NCI-H2171 treated with DMSO at 0.1 percent for 48 hours (cell line): Measurements from ENCODE around the gene KCNK7.
A peak's percentile ranks its signal among the peaks of the same experiment; 100 is the strongest.
"Not testable (repeated sequence)": the region's sequence is repeated elsewhere in the genome, so short reads cannot be mapped to it uniquely, and the experiment has no call there.

Experiments used
- DNase-seq: peaks from one replicate; lab custom pipeline; 2025; lab: John Stamatoyannopoulos, UW

The KCNK7 gene

DNA sequence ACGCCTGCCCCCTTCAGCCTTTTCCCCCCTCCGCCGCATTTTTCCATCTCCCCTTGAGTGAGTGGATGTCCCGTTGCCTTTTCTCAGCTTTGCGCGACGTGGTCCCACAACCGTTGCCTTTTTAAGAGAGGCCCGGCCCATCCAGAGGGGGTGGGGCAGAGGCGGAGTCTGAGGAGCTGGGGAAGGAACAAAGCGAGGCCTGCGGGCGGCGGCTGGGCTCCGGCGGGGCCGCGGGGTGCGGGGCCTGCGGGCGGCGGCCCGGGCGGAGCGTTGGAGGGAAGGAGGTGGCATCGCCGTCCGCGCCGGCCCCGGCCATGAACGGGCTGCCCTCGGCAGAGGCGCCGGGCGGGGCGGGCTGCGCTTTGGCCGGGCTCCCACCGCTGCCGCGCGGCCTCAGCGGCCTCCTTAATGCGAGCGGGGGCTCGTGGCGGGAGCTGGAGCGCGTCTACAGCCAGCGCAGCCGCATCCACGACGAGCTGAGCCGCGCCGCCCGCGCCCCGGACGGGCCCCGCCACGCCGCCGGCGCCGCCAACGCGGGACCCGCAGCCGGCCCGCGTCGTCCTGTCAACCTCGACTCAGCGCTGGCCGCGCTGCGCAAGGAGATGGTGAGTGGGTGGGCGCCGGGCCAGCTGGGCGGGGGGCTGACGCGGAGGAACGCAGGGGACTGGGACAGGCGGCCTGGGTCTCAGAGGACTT is 23.1 kb downstream of the KCNK7 start, which contains the start of gene FAM89B:
Gene FAM89B, plus strand, starts transcription at position 183 of the 696 bp plus-strand sequence. Its CDS starts 132 bp downstream, at position 315.
- DNase-seq: peak; percentile 79

GRCh38 chr11:65571940-65572339 is 23.7 kb downstream of the KCNK7 start:
- DNase-seq: peak; percentile 68

GRCh38 chr11:65571420-65571819 is 24.2 kb downstream of the KCNK7 start:
- no peak for DNase-seq

GRCh38 chr11:65569973-65570918 is 25.4 kb downstream of the KCNK7 start, which contains the start of gene ZNRD2:
ZNRD2 (plus strand) TSS chr11:65570477; CDS start chr11:65570492, 15 bp downstream.
- peak; percentile 97 for DNase-seq

GRCh38 chr11:65569164-65569972 is 26.2 kb downstream of the KCNK7 start:
- no peak for DNase-seq

GRCh38 chr11:65565624-65566453 is 29.8 kb downstream of the KCNK7 start:
- no peak for DNase-seq

GRCh38 chr11:65564879-65565559 is 30.6 kb downstream of the KCNK7 start:
- not testable (repeated sequence) for DNase-seq

DNA sequence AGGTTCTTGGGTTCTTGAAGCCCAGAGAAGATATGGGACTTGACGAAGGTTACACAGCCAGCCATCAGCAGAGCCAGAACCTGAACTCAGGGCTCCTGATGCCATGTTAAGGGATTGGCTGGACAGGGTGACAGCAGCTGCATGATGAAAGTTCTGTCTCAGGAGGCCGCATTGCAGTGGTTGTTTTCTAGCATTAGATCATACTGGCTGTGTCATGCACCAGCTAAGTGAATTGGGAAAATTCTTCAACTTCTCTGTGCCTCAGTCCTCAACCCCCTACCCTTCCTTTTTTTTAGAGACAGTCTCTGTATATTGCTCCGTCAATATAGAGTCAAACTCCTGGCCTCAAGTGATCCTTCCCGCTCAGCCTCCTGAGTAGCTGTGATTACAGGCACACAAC is 32.0 kb downstream of the KCNK7 start:
- DNase-seq: no peak

DNA sequence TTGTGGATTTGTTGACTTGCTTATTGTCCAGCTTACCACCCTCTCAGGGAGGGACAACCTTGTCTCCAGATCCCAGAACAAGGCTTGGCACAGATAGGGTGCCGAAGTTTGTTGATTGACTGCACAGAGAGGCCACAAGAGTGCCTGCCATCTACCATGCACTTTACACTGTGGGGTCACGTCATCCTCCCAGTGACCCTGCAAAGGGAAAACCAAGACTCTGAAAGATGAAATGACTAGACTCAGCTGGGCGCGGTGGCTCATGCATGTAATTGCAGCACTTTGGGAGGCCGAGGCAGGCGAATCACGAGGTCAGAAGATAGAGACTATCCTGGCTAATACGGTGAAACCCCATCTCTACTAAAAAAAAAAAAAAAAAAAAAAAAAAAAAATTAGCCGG is 32.8 kb downstream of the KCNK7 start:
- DNase-seq: no peak

DNA sequence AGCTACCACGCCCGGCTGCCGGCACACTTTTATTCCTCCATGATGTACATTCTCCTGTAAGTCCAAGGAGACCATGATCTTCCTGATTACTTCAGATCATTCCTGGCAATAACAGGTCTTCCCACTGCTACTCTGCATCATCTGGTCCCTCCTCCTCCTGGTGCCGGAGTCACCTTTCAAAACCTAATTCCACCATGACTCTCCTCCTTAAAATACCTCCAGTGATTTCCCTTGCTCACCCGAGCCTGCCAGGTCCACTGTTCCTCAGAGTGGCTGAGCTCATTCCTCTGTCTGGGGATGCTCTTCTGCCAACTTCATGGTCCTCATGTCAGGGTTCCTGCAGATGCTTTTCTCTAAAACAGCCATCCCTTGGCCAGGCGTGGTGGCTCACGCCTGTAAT is 33.6 kb downstream of the KCNK7 start:
- no peak for DNase-seq

GRCh38 chr11:65560555-65561418 is 34.8 kb downstream of the KCNK7 start:
- DNase-seq: peak; percentile 56

DNA sequence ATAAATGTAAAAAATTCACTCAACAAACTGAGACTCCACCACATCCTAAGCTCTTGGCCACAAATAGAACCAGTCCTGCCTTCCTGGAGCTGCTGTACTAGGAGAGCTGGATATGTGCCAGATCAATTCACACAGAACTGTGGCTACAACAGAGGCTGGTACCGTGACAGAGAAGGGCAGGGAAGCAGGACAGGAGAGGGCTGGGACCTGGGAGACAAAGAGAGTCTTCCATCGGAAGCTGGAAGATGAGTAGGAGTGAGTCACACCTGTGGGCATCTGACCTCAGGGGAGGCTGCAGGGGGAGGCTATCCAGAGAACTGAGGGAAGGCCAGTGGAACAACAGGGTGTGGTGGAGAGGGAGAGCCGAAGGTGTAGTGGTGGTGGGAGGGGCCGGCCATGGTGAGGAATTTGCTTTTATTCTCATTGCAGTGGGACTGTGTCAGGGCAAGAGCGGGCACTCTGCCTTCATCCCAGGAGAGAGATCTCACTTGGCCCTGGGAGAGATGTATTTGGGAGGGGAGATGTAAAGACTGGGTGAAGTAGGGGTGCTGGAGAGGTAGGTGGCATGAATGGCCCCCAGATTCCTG is 35.6 kb downstream of the KCNK7 start:
- peak; percentile 44 for DNase-seq

DNA sequence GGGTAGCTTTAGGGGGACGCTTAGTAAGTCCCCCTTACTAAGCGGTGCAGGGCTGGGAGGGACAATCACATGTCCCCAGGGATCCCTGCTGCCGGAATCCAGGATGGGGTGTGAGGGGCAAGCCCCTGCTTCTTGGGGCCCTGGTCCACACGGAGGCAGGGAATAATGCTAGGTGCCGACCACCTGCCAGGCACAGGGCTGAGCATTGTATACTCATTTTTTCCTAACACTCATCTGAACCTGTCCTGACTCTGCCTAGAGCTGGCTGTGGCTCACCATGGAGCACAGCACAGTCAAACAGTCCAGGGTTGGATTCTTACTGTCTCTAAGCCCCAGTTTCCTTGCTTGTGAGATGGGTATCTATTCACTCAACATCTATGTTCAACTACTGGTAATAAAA is 36.1 kb downstream of the KCNK7 start:
- peak; percentile 44 for DNase-seq

DNA sequence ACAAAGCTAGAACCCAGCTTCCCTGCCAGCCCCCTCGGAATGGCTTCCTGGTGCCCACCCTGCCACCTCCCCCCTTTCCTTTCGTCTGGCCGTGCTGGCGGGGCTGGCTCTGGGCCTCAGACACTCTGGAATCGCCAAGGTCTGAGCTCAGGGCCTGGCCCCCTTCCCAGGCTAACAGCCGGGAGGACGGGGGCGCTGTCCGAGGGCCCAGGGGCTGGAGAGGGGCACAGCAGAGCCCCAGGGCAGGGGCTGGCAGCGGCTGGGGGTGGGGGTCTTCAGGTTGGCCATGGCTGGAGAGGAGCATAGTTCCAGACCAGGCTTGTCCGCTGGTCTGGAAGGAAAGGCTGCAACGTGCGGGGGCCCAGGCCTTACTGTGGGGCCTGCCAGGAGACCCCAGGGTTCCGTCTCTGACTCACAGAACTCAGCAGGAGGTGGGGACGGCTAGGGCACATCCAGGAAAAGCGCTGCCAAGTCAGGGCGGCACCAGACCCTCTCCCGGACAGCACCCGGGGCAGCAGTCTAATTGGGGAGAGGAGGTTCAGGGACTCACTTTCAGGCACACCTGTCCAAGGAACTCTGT is 36.6 kb downstream of the KCNK7 start:
- DNase-seq: no peak

DNA sequence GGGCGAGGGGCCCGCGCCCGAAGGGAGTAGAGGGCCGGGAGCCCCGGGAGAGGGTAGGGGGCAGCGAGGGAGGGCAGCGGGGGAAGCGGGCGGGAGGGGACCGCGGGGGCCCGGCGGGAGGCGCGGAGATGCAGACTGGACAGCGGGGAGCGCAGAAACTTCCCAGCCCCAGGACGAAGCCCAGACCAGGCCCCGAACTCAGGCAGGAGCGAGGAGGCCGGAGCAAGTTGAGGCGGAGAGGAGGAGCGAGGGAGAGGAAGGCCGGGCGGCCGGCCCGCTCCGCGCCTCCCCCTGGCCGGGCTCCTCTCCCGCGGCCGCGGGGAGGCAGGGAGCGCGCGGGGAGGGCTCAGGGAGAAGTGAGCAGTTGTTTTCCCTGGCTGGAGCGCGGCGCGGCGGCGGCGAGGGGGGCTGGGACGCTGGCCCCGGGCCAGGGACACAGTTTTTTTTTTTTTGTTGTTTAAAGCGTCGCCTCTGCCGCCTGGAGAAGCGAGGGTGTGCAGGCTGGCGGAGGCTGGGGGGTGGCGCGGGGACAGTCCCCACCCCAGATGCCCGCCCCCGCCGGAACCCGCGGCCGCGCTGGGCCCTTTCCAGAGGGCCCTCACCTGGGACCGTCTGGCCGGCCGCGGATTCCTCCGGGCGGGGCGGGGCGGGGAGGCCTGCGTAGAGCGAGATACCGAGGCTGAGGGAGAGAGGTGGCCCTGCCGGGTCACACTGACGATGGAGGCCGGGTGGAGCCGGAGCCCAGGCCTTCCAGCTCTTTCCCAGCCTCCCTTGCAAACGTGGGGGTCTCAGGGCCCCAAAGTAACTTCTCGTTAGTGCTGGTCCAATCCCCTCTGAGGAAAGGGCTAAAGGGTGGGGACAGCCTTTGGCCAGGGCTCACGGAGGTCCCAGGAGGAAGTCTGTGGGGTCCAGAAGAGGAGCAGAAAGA is 37.3 kb downstream of the KCNK7 start, which contains the start of gene LTBP3:
Gene LTBP3, minus strand, starts transcription at position 358 of the 928 bp plus-strand sequence. CDS start 400 bp downstream, outside the sequence.
- DNase-seq: peak; percentile 67

GRCh38 chr11:65557280-65558001 is 38.2 kb downstream of the KCNK7 start:
- peak; percentile 12 for DNase-seq
